ENCODE data around the gene TPMT. TPM values are rescaled to one million over a fixed set of nuclear protein-coding genes. Genes with fewer than 3 reads are reported as not detected.

Gene TPMT
- total RNA-seq, 1 experiment from 2014 or later: 19.8 TPM

GRCh38 chr6:18119236-18119635, 35.6 kb downstream of the TPMT start:
- ATAC-seq (no peak), DNase-seq (no peak)
- H3F3A ChIP-seq (ENCODE audit: low read length, unreplicated experiment): no peaks in the 10 kb centered on the region
- H3K27me3 ChIP-seq (ENCODE audit: low read length): no peaks in the 10 kb centered on the region
- no TSS peak for BruUV-seq (replicated peaks)
- no peak overlapping the region for H3K9ac ChIP-seq (ENCODE audit: low read length)
- intact Hi-C loops (cut with micrococcal nuclease): no loop called here
- H2AFZ ChIP-seq (ENCODE audit: low read length): no peak overlapping the region
- no peak for TF ChIP-seq EZH2 (IDR thresholded peaks at IDR 0.05; ENCODE audit: low read length, unreplicated experiment)
- peaks cover 12% of the 10 kb centered on the region for H3K79me2 ChIP-seq (ENCODE audit: low read length)
- no peaks in the 10 kb centered on the region for H3K9me2 ChIP-seq (replicated peaks; ENCODE audit: low read length)
- POLR2A ChIA-PET (ENCODE audit: unreplicated experiment): no interaction called here
- no peak overlapping the region for H3K4me3 ChIP-seq (ENCODE audit: low read length)
- H3K4me2 ChIP-seq (ENCODE audit: low read length): no peak overlapping the region
- H3K27ac ChIP-seq (ENCODE audit: low read length): no peak overlapping the region
- H3K9me3 ChIP-seq (ENCODE audit: low read length): no peaks in the 10 kb centered on the region
- CTCF ChIA-PET: no interaction called here
- H3K36me3 ChIP-seq (ENCODE audit: low read depth, low read length): no peaks in the 10 kb centered on the region
- peaks cover 14% of the 10 kb centered on the region for H3K4me1 ChIP-seq (ENCODE audit: insufficient read depth, low read length)
- no peaks in the 10 kb centered on the region for H4K20me1 ChIP-seq (ENCODE audit: low read length)

DNA sequence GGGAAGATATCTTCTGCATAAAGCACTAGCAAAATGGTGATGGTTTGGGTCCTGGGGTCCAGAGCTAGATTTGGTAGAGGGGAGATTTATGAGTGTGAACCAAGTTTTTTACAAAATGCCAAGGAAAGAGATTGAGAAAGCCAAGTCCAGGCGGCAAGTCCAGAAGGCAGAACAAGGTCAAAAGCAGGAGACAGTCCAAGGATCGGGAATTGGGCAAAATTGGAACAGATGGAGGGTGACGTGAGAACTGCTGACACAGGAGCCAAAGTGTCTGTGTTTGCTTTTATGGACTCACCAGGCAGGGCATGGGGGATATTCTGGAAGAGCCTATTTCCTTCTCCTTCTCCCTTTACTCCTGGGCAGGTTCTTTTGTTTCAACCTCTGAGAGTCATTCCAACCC, 36.5 kb downstream of the TPMT start:
- no peak for DNase-seq
- H3K4me1 ChIP-seq (ENCODE audit: insufficient read depth, low read length): peaks cover 14% of the 10 kb centered on the region
- ChIA-PET POLR2A (ENCODE audit: unreplicated experiment) (no interaction called here), CTCF (no interaction called here)
- H3K4me3 ChIP-seq (ENCODE audit: low read length): no peak overlapping the region
- no peak overlapping the region for H2AFZ ChIP-seq (ENCODE audit: low read length)
- H4K20me1 ChIP-seq (ENCODE audit: low read length): no peaks in the 10 kb centered on the region
- intact Hi-C loops (cut with micrococcal nuclease): no loop called here
- H3K9me2 ChIP-seq (replicated peaks; ENCODE audit: low read length): no peaks in the 10 kb centered on the region
- H3K9ac ChIP-seq (ENCODE audit: low read length): no peak overlapping the region
- no peak overlapping the region for H3K4me2 ChIP-seq (ENCODE audit: low read length)
- no peak overlapping the region for H3K27ac ChIP-seq (ENCODE audit: low read length)
- H3F3A ChIP-seq (ENCODE audit: low read length, unreplicated experiment): no peaks in the 10 kb centered on the region
- no peaks in the 10 kb centered on the region for H3K9me3 ChIP-seq (ENCODE audit: low read length)
- peaks cover 12% of the 10 kb centered on the region for H3K79me2 ChIP-seq (ENCODE audit: low read length)
- no peaks in the 10 kb centered on the region for H3K36me3 ChIP-seq (ENCODE audit: low read depth, low read length)
- BruUV-seq (replicated peaks): no TSS peak
- no peak for TF ChIP-seq CTCF (conservative IDR thresholded peaks at IDR 0.05; ENCODE audit: low read depth, low read length)
- no peak for TF ChIP-seq EZH2phosphoT487 (IDR thresholded peaks at IDR 0.05; ENCODE audit: borderline replicate concordance, low read length)
- TF ChIP-seq EZH2 (IDR thresholded peaks at IDR 0.05; ENCODE audit: low read length, unreplicated experiment): no peak
- no peaks in the 10 kb centered on the region for H3K27me3 ChIP-seq (ENCODE audit: low read length)
- no peak for ATAC-seq

DNA sequence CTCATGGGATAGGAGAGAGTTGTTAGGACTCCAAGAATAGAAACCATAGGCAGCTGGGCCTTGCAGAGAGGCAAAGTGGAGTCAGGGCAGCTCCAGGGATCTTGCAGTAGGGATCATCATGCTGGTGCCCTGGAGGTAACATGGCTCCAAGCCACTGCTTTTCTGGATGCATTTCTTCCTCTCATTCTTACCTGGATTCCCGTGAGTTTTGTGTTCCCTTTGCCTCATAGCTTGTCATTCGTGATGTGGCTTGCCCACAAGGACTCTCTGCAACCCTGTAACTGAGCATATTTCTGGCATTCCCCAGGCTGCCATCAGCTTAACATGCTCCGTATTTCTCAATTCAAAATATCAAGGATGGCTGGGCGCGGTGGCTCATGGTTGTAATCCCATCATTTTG, 37.7 kb downstream of the TPMT start:
- H3K79me2 ChIP-seq (ENCODE audit: low read length): peaks cover 10% of the 10 kb centered on the region
- H3K9me3 ChIP-seq (ENCODE audit: low read length): no peaks in the 10 kb centered on the region
- no peak overlapping the region for H2AFZ ChIP-seq (ENCODE audit: low read length)
- no peak overlapping the region for H3K4me3 ChIP-seq (ENCODE audit: low read length)
- no TSS peak for BruUV-seq (replicated peaks)
- H3F3A ChIP-seq (ENCODE audit: low read length, unreplicated experiment): no peaks in the 10 kb centered on the region
- DNase-seq (no peak), ATAC-seq (no peak)
- H3K4me2 ChIP-seq (ENCODE audit: low read length): no peak overlapping the region
- intact Hi-C loops (cut with micrococcal nuclease): no loop called here
- ChIA-PET CTCF (no interaction called here), POLR2A (ENCODE audit: unreplicated experiment) (no interaction called here)
- TF ChIP-seq CTCF (conservative IDR thresholded peaks at IDR 0.05; ENCODE audit: low read depth, low read length) (no peak), EZH2phosphoT487 (IDR thresholded peaks at IDR 0.05; ENCODE audit: borderline replicate concordance, low read length) (no peak), EZH2 (IDR thresholded peaks at IDR 0.05; ENCODE audit: low read length, unreplicated experiment) (no peak)
- H3K9ac ChIP-seq (ENCODE audit: low read length): no peak overlapping the region
- peaks cover 3% of the 10 kb centered on the region for H3K4me1 ChIP-seq (ENCODE audit: insufficient read depth, low read length)
- H3K27me3 ChIP-seq (ENCODE audit: low read length): no peaks in the 10 kb centered on the region
- no peak overlapping the region for H3K27ac ChIP-seq (ENCODE audit: low read length)
- no peaks in the 10 kb centered on the region for H4K20me1 ChIP-seq (ENCODE audit: low read length)
- H3K9me2 ChIP-seq (replicated peaks; ENCODE audit: low read length): no peaks in the 10 kb centered on the region
- H3K36me3 ChIP-seq (ENCODE audit: low read depth, low read length): no peaks in the 10 kb centered on the region

All from PC-3 (cell line).